MM.1S (cell line): Measurements from ENCODE around the gene SLCO3A1.

Experiments
- DNase-seq: peaks from one replicate; pipeline ENCODE4 v3.0.0-alpha.2; 2015
- H2AFZ ChIP-seq: fragments of 300-600 bp; sonication (generic); 2 replicates; pipeline ENCODE4 v1.6.0; 2016; ENCODE audit warnings: antibody characterized with exemption, low read length
- H3F3A ChIP-seq: fragments of 300-600 bp; sonication (generic); 2 replicates; pipeline ENCODE4 v1.6.1; 2016; ENCODE audit warnings: mild to moderate bottlenecking, antibody characterized with exemption, low read length, moderate library complexity, mixed read lengths; ENCODE audit not compliant: insufficient read depth
- H3K27ac ChIP-seq: fragments of 300-600 bp; sonication (generic); 2 replicates; pipeline ENCODE4 v1.5.1; 2016; ENCODE audit warnings: mild to moderate bottlenecking, low read length
- H3K27me3 ChIP-seq: fragments of 300-600 bp; sonication (generic); replicated peaks from 2 replicates; pipeline ENCODE4 v1.6.0; 2016; ENCODE audit warnings: low read length; ENCODE audit not compliant: insufficient read depth
- H3K36me3 ChIP-seq: fragments of 300-600 bp; sonication (generic); replicated peaks from 2 replicates; pipeline ENCODE4 v1.6.1; 2016; ENCODE audit warnings: mild to moderate bottlenecking, low read length, mixed read lengths; ENCODE audit not compliant: insufficient read depth
- H3K4me1 ChIP-seq: fragments of 300-600 bp; sonication (generic); 2 replicates; pipeline ENCODE4 v1.6.1; 2016; ENCODE audit warnings: low read length, mixed read lengths
- H3K4me2 ChIP-seq: fragments of 300-600 bp; sonication (generic); 2 replicates; pipeline ENCODE4 v1.6.0; 2016; ENCODE audit warnings: low read depth, low read length
- H3K4me3 ChIP-seq: fragments of 300-600 bp; sonication (generic); 2 replicates; pipeline ENCODE4 v1.5.1; 2016; ENCODE audit warnings: low read length, mixed read lengths
- H3K79me2 ChIP-seq: fragments of 300-600 bp; sonication (generic); 2 replicates; pipeline ENCODE4 v1.6.1; 2016; ENCODE audit warnings: mixed run types, low read length, mixed read lengths
- H3K9ac ChIP-seq: fragments of 300-600 bp; sonication (generic); 2 replicates; pipeline ENCODE4 v1.6.1; 2016; ENCODE audit warnings: low read length, mixed read lengths
- H3K9me2 ChIP-seq: fragments of 300-600 bp; sonication (generic); replicated peaks from 2 replicates; pipeline ENCODE4 v1.6.1; 2016; ENCODE audit warnings: mild to moderate bottlenecking, low read length, mixed read lengths; ENCODE audit not compliant: insufficient read depth
- H3K9me3 ChIP-seq: fragments of 300-600 bp; sonication (generic); replicated peaks from 2 replicates; pipeline ENCODE4 v1.6.1; 2016; ENCODE audit warnings: mild to moderate bottlenecking, low read length, mixed read lengths; ENCODE audit not compliant: insufficient read depth
- H4K20me1 ChIP-seq: fragments of 300-600 bp; sonication (generic); 2 replicates; pipeline ENCODE4 v1.6.1; 2016; ENCODE audit warnings: mild to moderate bottlenecking, low read length, moderate library complexity, mixed read lengths; ENCODE audit not compliant: insufficient read depth
- EZH2 ChIP-seq: fragments of 300-600 bp; sonication (generic); optimal IDR thresholded peaks from 2 replicates; pipeline ENCODE3; 2017; ENCODE audit warnings: low read depth, mild to moderate bottlenecking, antibody characterized with exemption, low read length, mixed read lengths
- EZH2phosphoT487 ChIP-seq: fragments of 300-600 bp; sonication (generic); IDR thresholded peaks from 2 replicates; pipeline ENCODE4 v1.6.1; 2018; ENCODE audit warnings: antibody characterized with exemption, low read length
- TF ChIP-seq, protein P1 (sequence below): fragments of 300-600 bp; sonication (generic); IDR thresholded peaks from 2 replicates; pipeline ENCODE4 v1.5.1; 2016; ENCODE audit warnings: antibody characterized with exemption, low read length, mixed read lengths

Gene SLCO3A1

GRCh38 chr15:92128788-92129187 lies 275.3 kb downstream of the SLCO3A1 start:
- no peaks in the 10 kb centered on the region for H3K36me3 ChIP-seq
- H3K4me3 ChIP-seq, result no peak overlapping the region
- TF ChIP-seq, protein P1, sequence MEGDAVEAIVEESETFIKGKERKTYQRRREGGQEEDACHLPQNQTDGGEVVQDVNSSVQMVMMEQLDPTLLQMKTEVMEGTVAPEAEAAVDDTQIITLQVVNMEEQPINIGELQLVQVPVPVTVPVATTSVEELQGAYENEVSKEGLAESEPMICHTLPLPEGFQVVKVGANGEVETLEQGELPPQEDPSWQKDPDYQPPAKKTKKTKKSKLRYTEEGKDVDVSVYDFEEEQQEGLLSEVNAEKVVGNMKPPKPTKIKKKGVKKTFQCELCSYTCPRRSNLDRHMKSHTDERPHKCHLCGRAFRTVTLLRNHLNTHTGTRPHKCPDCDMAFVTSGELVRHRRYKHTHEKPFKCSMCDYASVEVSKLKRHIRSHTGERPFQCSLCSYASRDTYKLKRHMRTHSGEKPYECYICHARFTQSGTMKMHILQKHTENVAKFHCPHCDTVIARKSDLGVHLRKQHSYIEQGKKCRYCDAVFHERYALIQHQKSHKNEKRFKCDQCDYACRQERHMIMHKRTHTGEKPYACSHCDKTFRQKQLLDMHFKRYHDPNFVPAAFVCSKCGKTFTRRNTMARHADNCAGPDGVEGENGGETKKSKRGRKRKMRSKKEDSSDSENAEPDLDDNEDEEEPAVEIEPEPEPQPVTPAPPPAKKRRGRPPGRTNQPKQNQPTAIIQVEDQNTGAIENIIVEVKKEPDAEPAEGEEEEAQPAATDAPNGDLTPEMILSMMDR, result no peak
- TF ChIP-seq EZH2 (no peak), EZH2phosphoT487 (no peak)
- no peaks in the 10 kb centered on the region for H3K9me2 ChIP-seq
- no peak for DNase-seq
- no peaks in the 10 kb centered on the region for H3K79me2 ChIP-seq
- no peaks in the 10 kb centered on the region for H3K4me1 ChIP-seq
- H3K9me3 ChIP-seq, result no peaks in the 10 kb centered on the region
- H4K20me1 ChIP-seq, result no peaks in the 10 kb centered on the region
- H3F3A ChIP-seq, result no peaks in the 10 kb centered on the region
- no peak overlapping the region for H3K27ac ChIP-seq
- no peak overlapping the region for H3K9ac ChIP-seq
- H2AFZ ChIP-seq, result no peak overlapping the region
- no peaks in the 10 kb centered on the region for H3K27me3 ChIP-seq
- no peak overlapping the region for H3K4me2 ChIP-seq

DNA sequence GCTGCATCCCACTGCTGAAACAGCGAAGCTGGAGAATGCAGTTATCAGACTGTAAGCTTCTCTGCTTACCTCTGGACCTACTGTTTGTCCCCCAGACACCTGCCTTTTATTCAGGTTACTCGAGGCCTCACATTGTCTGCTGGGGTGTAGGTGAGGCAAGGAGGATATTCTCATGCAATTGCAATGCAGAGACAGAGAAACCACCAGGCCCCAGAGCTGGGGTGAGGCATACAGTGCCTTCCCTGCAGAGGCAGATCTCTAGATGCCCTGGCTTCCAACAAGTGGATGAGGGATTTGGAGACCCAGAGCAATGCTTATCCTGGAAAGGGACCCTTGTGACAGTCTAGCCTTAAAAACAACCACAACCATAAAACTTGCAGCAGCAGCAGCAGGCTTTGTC lies 276.7 kb downstream of the SLCO3A1 start:
- no peak overlapping the region for H3K4me3 ChIP-seq
- H3K9ac ChIP-seq, result no peak overlapping the region
- no peaks in the 10 kb centered on the region for H3K79me2 ChIP-seq
- H3K4me1 ChIP-seq, result no peaks in the 10 kb centered on the region
- no peaks in the 10 kb centered on the region for H3K9me2 ChIP-seq
- no peak for DNase-seq
- no peak overlapping the region for H3K27ac ChIP-seq
- no peak overlapping the region for H2AFZ ChIP-seq
- no peaks in the 10 kb centered on the region for H3K9me3 ChIP-seq
- no peaks in the 10 kb centered on the region for H4K20me1 ChIP-seq
- no peaks in the 10 kb centered on the region for H3F3A ChIP-seq
- H3K36me3 ChIP-seq, result no peaks in the 10 kb centered on the region
- no peaks in the 10 kb centered on the region for H3K27me3 ChIP-seq
- H3K4me2 ChIP-seq, result no peak overlapping the region
- TF ChIP-seq EZH2phosphoT487, result no peak
- TF ChIP-seq, protein P1, result no peak
- TF ChIP-seq EZH2, result no peak

DNA sequence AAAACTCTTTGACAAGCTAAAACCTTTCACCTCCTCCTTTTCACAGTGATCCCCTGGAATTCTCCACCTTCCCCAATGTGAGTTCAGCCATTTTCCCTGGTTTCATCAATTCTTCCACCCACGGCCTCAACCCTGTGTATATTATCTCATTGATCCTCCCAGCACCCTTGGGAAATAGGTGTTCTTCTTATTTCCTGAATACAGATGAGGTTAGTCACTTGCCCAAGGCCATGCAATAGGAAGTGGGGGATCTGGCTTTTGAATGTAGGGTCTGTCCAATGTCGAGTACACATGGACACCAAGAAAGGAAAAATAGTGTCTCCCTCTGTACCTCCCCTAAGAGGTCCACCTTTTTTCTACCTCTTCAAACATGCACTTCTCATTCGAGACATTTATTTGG lies 277.4 kb downstream of the SLCO3A1 start:
- H3K9me3 ChIP-seq, result no peaks in the 10 kb centered on the region
- H3K4me1 ChIP-seq, result no peaks in the 10 kb centered on the region
- H3K27ac ChIP-seq, result no peak overlapping the region
- no peaks in the 10 kb centered on the region for H3K79me2 ChIP-seq
- no peaks in the 10 kb centered on the region for H3F3A ChIP-seq
- H3K4me3 ChIP-seq, result no peak overlapping the region
- H3K4me2 ChIP-seq, result no peak overlapping the region
- no peaks in the 10 kb centered on the region for H3K27me3 ChIP-seq
- H3K36me3 ChIP-seq, result no peaks in the 10 kb centered on the region
- H2AFZ ChIP-seq, result no peak overlapping the region
- H4K20me1 ChIP-seq, result no peaks in the 10 kb centered on the region
- H3K9me2 ChIP-seq, result no peaks in the 10 kb centered on the region
- no peak overlapping the region for H3K9ac ChIP-seq
- TF ChIP-seq EZH2, result no peak
- TF ChIP-seq, protein P1, result no peak
- TF ChIP-seq EZH2phosphoT487, result no peak
- no peak for DNase-seq
